ENCODE measurements around the gene UBL5.

DNA sequence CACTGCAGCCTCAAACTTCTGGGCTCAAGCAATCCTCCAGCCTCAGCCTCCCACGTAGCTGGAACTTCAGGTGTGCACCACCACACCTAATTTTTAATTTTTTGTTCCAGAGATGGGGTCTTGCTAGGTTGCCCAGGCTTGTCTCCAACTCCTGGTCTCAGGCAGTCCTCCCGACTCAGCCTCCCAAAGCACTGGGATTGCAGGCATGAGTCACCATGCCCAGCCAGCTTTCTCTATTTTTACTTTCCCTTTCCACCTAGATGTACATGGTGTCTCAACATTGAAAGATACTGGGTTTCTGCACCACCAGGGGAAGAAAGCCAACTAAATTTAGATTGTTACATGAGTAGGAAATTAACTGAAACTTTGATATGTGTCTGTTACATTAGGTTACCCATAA, 45.4 kb upstream of the UBL5 start:
- no peak for TF ChIP-seq SIN3A (IDR thresholded peaks at IDR 0.05; ENCODE audit: borderline replicate concordance, insufficient read depth, low read length)
- no peak for TF ChIP-seq REST (IDR thresholded peaks at IDR 0.05; ENCODE audit: insufficient read depth in 1 of 2, low read depth in 2 of 2, low read length in 2 of 2)
- TF ChIP-seq POLR2AphosphoS5 (IDR thresholded peaks at IDR 0.05; ENCODE audit: low read depth, low read length): no peak
- no peak for TF ChIP-seq TAF1 (IDR thresholded peaks at IDR 0.05; ENCODE audit: borderline replicate concordance, insufficient read depth, low read length)

Data from PFSK-1 (cell line).